SU-DHL-6 (cell line): Measurements from ENCODE around the gene FANCI.

Experiments used
- H2AFZ ChIP-seq: fragments of 200-600 bp; sonication (generic); 2 replicates; pipeline ENCODE4 v1.6.1; 2014; ENCODE audit warnings: low read depth, mild to moderate bottlenecking, moderate library complexity, mixed read lengths, antibody characterized with exemption, low read length; ENCODE audit not compliant: severe bottlenecking
- H3F3A ChIP-seq: fragments of 200-600 bp; shearing (Covaris generic); 2 replicates; pipeline ENCODE4 v1.6.0; 2016; ENCODE audit warnings: antibody characterized with exemption, mild to moderate bottlenecking; ENCODE audit not compliant: insufficient read depth
- H3K27ac ChIP-seq: fragments of 200-600 bp; sonication (generic); 2 replicates; pipeline ENCODE4 v1.5.1; 2016; ENCODE audit warnings: low read depth, mild to moderate bottlenecking, low read length, moderate library complexity, mixed read lengths
- H3K27me3 ChIP-seq: fragments of 200-600 bp; sonication (generic), shearing (Covaris generic); 2 replicates; pipeline ENCODE4 v1.6.0; 2014; ENCODE audit warnings: mild to moderate bottlenecking, low read length
- H3K36me3 ChIP-seq: fragments of 200-600 bp; sonication (generic); 2 replicates; pipeline ENCODE4 v1.6.1; 2014; ENCODE audit warnings: mild to moderate bottlenecking, low read length, mixed read lengths
- H3K4me2 ChIP-seq: fragments of 300-600, 200-600 bp; shearing (Covaris generic), sonication (generic); 2 replicates; pipeline ENCODE4 v1.6.0; 2014; ENCODE audit warnings: low read length, low read depth, mild to moderate bottlenecking; ENCODE audit not compliant: poor library complexity, severe bottlenecking
- H3K4me3 ChIP-seq: fragments of 200-600 bp; sonication (generic); 2 replicates; pipeline ENCODE4 v1.5.1; 2014; ENCODE audit warnings: antibody characterized with exemption, low read length, mild to moderate bottlenecking, mixed read lengths; ENCODE audit not compliant: insufficient read depth, poor library complexity, severe bottlenecking
- H3K79me2 ChIP-seq: fragments of 200-600 bp; sonication (generic); 2 replicates; pipeline ENCODE4 v1.6.1; 2014; ENCODE audit warnings: mild to moderate bottlenecking, low read length, moderate library complexity; ENCODE audit not compliant: insufficient read depth
- H3K9ac ChIP-seq: fragments of 200-600 bp; sonication (generic); 2 replicates; pipeline ENCODE4 v1.7.0; 2014; ENCODE audit warnings: mild to moderate bottlenecking, low read length
- H3K9me2 ChIP-seq: fragments of 200-600 bp; sonication (generic); replicated peaks from 2 replicates; pipeline ENCODE4 v1.6.1; 2014; ENCODE audit warnings: low read length; ENCODE audit not compliant: insufficient read depth
- H3K9me3 ChIP-seq: fragments of 200-600 bp; sonication (generic); 2 replicates; pipeline ENCODE4 v1.6.1; 2014; ENCODE audit warnings: low read length, mixed read lengths; ENCODE audit not compliant: insufficient read depth
- H4K20me1 ChIP-seq: fragments of 200-600 bp; sonication (generic); 2 replicates; pipeline ENCODE4 v1.6.1; 2014; ENCODE audit warnings: low read depth, mild to moderate bottlenecking, antibody characterized with exemption, low read length, moderate library complexity, mixed read lengths
- EZH2phosphoT487 ChIP-seq: fragments of 200-600 bp; sonication (generic), shearing (Covaris generic); conservative IDR thresholded peaks from 2 replicates; pipeline ENCODE4 v1.6.1; 2018; ENCODE audit warnings: mild to moderate bottlenecking, antibody characterized with exemption, low read length, moderate library complexity, mixed read lengths
- TF ChIP-seq, protein P1 (sequence below): fragments of 200-600 bp; sonication (generic); IDR thresholded peaks from one replicate; pipeline ENCODE4 v1.5.1; 2017; ENCODE audit warnings: antibody characterized with exemption, mild to moderate bottlenecking, low read length, moderate library complexity; ENCODE audit not compliant: insufficient read depth, poor library complexity, severe bottlenecking

The FANCI gene

DNA sequence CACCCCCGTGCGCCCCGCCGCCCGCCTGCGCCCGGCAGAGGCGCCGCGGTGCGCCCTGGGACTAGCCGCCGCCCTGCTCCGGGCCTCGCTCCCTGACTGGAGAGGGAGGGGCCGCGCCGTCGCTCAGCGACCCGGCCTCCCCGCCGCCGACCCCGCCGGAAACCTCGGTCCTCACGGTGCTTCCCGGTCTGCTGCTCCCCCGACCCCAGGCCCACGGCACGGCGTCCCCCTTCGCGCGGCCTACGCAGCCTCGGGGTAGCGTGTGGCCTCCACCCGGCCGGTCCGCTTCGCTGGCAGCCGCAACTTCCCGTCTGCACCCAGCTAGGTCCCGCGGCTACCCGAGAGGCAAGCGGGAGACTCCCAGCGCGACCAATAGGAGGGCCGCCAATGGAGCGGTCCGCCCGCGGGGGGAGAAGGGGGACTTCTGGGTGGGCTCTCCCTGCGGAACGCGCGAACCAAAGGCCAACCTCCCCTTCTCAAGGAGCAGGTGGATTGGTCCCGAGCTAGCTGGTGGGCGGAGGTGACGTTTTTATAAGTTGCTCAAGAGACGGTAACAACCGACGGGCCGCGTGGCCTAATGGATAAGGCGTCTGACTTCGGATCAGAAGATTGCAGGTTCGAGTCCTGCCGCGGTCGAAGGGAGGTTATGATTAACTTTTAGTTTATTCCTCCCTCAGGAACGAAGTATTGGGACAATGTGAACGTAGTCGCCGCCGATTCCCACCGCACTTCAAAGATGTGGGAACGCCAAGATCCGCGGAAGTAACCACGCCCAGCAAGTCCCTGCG is 90.9 kb downstream of the FANCI start, which contains the start of gene POLG:
Gene POLG, minus strand, starts transcription at position 315 of the 788 bp plus-strand sequence. CDS start 1,070 bp downstream, outside the sequence.
- peak within 1 kb of the TSS; percentile 58 for H2AFZ ChIP-seq

DNA sequence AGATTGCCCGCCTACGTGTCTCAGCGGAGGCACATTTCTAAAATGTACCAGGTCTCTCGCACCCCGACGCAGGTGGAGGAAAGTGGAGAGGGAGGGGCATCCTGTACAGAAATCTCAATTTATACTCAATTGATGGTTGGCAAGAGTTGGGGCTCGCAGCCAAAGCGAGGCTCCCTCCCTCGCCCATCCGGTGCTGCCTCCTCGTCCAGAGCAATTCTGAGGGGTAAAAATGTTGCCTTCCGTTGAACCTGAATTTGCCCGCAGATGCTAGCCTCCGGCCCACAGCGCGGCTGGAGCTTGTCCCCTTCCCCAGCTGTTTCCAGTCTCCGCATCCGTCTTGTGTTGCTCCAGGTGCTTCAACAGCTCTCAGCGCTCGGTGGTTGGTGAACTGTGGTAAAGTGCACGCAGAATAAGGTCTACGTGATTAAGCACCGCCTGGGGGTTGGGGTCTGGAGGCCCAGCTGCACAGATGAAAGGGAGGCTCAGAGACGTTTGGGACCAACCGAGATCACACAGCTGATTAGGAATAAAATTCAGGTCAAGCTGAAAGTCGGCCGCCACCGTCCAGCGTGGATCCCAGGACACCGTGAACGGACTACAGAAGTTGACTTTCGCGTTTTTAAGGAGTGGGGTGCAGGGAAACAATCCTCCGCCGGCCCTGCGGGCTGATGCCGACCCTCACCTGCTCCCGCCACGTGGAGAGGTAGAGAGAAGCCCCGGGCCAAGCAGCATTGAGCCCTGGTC is 91.7 kb downstream of the FANCI start:
- Histone ChIP-seq H2AFZ (no peak overlapping the region), H3K9ac (peak overlapping the region; percentile 51)

More for the DNA sequence above, 90.9 kb downstream of the FANCI start, which contains the start of gene POLG:
- Histone ChIP-seq H3F3A (peaks cover 14% of the 10 kb centered on the region), H3K36me3 (peaks cover 16% of the 10 kb centered on the region), H3K4me2 (peak within 1 kb of the TSS; percentile 95), H3K79me2 (peaks cover 38% of the 10 kb centered on the region), H3K9me3 (no peaks in the 10 kb centered on the region), H4K20me1 (peaks cover 8% of the 10 kb centered on the region), H3K4me3 (peak within 1 kb of the TSS; percentile 95), H3K27ac (peak within 1 kb of the TSS; percentile 74), H3K27me3 (no peaks in the 10 kb centered on the region), H3K9ac (peak within 1 kb of the TSS; percentile 86), H3K9me2 (no peaks in the 10 kb centered on the region)
- TF ChIP-seq EZH2phosphoT487: no peak
- TF ChIP-seq, protein P1, sequence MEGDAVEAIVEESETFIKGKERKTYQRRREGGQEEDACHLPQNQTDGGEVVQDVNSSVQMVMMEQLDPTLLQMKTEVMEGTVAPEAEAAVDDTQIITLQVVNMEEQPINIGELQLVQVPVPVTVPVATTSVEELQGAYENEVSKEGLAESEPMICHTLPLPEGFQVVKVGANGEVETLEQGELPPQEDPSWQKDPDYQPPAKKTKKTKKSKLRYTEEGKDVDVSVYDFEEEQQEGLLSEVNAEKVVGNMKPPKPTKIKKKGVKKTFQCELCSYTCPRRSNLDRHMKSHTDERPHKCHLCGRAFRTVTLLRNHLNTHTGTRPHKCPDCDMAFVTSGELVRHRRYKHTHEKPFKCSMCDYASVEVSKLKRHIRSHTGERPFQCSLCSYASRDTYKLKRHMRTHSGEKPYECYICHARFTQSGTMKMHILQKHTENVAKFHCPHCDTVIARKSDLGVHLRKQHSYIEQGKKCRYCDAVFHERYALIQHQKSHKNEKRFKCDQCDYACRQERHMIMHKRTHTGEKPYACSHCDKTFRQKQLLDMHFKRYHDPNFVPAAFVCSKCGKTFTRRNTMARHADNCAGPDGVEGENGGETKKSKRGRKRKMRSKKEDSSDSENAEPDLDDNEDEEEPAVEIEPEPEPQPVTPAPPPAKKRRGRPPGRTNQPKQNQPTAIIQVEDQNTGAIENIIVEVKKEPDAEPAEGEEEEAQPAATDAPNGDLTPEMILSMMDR: no peak

DNA sequence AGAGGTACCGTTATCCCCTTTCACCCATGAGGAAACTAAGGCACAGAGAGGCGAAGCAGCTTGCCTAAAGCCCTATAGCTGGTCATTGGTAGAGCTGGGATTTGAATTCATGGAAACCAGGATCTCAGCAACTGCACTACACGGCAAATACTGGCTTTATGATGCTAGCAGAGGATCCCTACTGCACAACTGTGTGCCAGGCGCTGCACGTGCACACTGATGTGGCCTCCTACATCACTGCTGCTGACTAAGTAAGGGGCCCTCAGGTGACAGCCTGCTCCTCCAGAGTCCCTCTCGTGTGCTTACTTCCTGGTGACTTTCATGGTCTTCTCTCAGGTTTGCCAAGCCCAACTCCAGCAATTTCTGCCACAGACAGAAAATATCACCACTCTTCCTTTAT is 94.3 kb downstream of the FANCI start:
- Histone ChIP-seq H3K9me2 (no peaks in the 10 kb centered on the region), H3K9ac (no peak overlapping the region), H2AFZ (no peak overlapping the region), H3K9me3 (no peaks in the 10 kb centered on the region), H3K4me3 (no peak overlapping the region), H3K27ac (no peak overlapping the region), H3K27me3 (no peaks in the 10 kb centered on the region), H4K20me1 (no peaks in the 10 kb centered on the region), H3F3A (peaks cover 14% of the 10 kb centered on the region), H3K36me3 (no peaks in the 10 kb centered on the region), H3K79me2 (peaks cover 13% of the 10 kb centered on the region), H3K4me2 (no peak overlapping the region)
- TF ChIP-seq EZH2phosphoT487: no peak
- TF ChIP-seq, protein P1: no peak

More for the DNA sequence above, 91.7 kb downstream of the FANCI start:
- Histone ChIP-seq H3F3A (peaks cover 14% of the 10 kb centered on the region), H3K36me3 (peaks cover 16% of the 10 kb centered on the region), H3K4me3 (peak overlapping the region; percentile 54), H3K4me2 (peak overlapping the region; percentile 69), H3K9me2 (no peaks in the 10 kb centered on the region), H4K20me1 (peaks cover 8% of the 10 kb centered on the region), H3K9me3 (no peaks in the 10 kb centered on the region), H3K27me3 (no peaks in the 10 kb centered on the region), H3K79me2 (peaks cover 37% of the 10 kb centered on the region), H3K27ac (no peak overlapping the region)
- no peak for TF ChIP-seq EZH2phosphoT487
- TF ChIP-seq, protein P1: no peak
